NT2/D1 (cell line): ENCODE data around the gene STAU1.

Source experiments
- SUZ12 ChIP-seq: IDR thresholded peaks from 2 replicates; pipeline ENCODE4 v1.6.1; 2011; ENCODE audit not compliant: insufficient read length, insufficient read depth; ENCODE audit errors: extremely low read depth
- YY1 ChIP-seq: IDR thresholded peaks from 2 replicates; pipeline ENCODE4 v1.6.1; 2011; ENCODE audit not compliant: insufficient read length, insufficient read depth
- ZNF274 ChIP-seq: IDR thresholded peaks from 2 replicates; pipeline ENCODE4 v1.6.1; 2011; ENCODE audit warnings: mild to moderate bottlenecking, low read depth, low read length

DNA sequence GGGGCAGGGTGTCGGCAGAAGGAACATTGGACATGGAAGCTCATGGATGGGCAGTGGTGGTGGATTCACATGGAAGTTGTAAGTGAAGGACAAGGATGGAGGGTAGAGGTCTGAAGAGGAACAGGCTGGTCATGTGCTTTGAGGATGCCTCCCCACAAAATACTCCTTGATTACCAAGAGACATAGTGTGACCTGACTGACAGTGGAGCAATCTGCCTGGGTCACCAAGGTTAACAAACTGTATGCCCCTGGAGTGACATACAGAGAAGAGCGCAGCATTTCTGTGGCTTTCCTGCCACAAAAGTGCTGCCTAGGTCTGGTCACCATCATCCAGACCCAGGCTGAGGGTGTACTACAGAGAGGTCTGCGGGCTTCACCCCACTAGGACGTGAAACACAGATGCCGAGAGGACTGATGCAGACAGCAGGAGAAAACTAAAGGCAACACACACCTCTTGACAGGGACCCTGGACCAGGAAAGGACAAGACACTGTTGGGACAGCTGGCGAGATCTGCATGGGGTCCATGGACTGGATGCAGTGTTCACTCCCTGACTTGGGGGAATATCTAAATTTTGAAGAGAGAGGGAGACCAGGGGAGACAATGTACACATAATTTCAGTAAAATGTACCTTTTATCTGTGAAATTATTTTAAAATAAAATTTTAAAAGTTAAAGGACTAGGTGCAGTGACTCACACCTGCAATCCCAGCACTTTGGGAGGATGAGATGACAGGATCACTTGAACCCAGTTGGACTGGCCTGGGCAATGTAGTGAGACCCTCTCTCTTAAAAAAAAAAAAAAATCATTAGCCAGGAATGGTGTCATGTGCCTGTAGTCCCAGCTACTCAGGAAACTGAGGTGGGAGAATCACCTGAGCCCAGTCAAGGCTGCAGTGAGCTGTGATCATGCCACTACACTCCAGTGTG is 77.1 kb downstream of the STAU1 start:
- TF ChIP-seq YY1 (no peak), ZNF274 (no peak), SUZ12 (no peak)
